Measurements from ENCODE around the gene PDCD11. TPM values are rescaled to one million over a fixed set of nuclear protein-coding genes. Genes with fewer than 3 reads are reported as not detected.

The PDCD11 gene
- total RNA-seq, 2 donors from 2014 or later = 13.3 to 33.8 TPM

DNA sequence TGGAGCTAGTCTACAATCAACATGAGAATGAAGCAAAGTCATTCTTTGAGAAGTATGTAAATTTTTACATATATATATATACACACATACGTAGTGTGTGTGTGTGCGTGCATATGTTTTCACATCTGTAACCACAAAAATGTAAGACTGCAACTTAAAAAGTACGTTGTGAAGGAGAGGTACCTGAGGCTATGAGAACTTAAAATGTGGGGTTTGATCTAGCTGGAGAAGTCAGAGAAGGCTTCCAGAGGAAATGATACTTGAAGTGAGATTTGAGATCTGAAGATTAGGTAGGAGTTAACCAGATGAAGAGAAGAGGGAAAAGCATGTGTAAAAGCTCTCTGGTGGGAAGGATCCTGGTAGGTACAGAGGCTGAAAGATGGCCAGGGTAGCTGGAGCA, 22.9 kb upstream of the PDCD11 start:
- DNase-seq (ENCODE audit: low spot score) = no peak
- no peaks in the 10 kb centered on the region for H3K9me3 ChIP-seq
- intact Hi-C loops (cut with DNase I) = no loop called here
- no peak overlapping the region for H3K27ac ChIP-seq
- H3K4me3 ChIP-seq = no peak overlapping the region
- no peak for TF ChIP-seq POLR2AphosphoS5 (IDR thresholded peaks at IDR 0.05)
- TF ChIP-seq, protein P1, sequence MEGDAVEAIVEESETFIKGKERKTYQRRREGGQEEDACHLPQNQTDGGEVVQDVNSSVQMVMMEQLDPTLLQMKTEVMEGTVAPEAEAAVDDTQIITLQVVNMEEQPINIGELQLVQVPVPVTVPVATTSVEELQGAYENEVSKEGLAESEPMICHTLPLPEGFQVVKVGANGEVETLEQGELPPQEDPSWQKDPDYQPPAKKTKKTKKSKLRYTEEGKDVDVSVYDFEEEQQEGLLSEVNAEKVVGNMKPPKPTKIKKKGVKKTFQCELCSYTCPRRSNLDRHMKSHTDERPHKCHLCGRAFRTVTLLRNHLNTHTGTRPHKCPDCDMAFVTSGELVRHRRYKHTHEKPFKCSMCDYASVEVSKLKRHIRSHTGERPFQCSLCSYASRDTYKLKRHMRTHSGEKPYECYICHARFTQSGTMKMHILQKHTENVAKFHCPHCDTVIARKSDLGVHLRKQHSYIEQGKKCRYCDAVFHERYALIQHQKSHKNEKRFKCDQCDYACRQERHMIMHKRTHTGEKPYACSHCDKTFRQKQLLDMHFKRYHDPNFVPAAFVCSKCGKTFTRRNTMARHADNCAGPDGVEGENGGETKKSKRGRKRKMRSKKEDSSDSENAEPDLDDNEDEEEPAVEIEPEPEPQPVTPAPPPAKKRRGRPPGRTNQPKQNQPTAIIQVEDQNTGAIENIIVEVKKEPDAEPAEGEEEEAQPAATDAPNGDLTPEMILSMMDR (IDR thresholded peaks at IDR 0.05) = no peak
- no peak for TF ChIP-seq POLR2A (IDR thresholded peaks at IDR 0.05)
- H3K27me3 ChIP-seq (replicated peaks; ENCODE audit: insufficient read depth) = no peaks in the 10 kb centered on the region
- no peaks in the 10 kb centered on the region for H3K4me1 ChIP-seq (replicated peaks)
- WGBS = 91% methylated on average over 3 of the region's 3 CpGs
- no peaks in the 10 kb centered on the region for H3K36me3 ChIP-seq

DNA sequence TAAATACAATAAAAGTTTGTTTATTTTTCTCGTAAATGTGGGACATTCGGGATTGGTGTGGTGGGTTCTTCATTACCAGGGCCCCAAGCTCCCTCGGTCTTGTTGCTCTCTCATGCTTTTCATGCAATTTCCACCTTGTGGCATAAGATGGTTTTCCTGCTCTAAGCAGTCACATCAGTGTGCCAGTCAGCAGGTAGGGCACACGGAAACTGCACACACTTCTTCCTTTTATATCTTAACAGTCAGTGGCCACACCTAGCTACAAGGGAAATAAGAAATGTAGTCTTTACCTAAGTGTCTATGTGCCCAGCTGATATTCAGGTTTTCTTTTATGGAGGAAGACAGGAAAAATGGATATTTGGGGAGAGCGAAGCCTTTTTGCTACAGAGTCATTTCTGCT, 22.2 kb upstream of the PDCD11 start:
- H3K9me3 ChIP-seq = no peaks in the 10 kb centered on the region
- TF ChIP-seq POLR2A (IDR thresholded peaks at IDR 0.05) = no peak
- H3K27ac ChIP-seq = no peak overlapping the region
- no peaks in the 10 kb centered on the region for H3K27me3 ChIP-seq (replicated peaks; ENCODE audit: insufficient read depth)
- intact Hi-C loops (cut with DNase I) = no loop called here
- DNase-seq (ENCODE audit: low spot score) = no peak
- H3K4me3 ChIP-seq = no peak overlapping the region
- no peaks in the 10 kb centered on the region for H3K36me3 ChIP-seq
- no peaks in the 10 kb centered on the region for H3K4me1 ChIP-seq (replicated peaks)
- WGBS = 86% methylated on average over 5 of the region's 5 CpGs

- no peak overlapping the region for H3K4me3 ChIP-seq
- DNase-seq (ENCODE audit: low spot score) = no peak
- WGBS = 97% methylated on average over 5 of the region's 5 CpGs
- H3K27me3 ChIP-seq (replicated peaks; ENCODE audit: insufficient read depth) = no peaks in the 10 kb centered on the region
- no peaks in the 10 kb centered on the region for H3K9me3 ChIP-seq
- H3K36me3 ChIP-seq = no peaks in the 10 kb centered on the region
- TF ChIP-seq, protein P1 (IDR thresholded peaks at IDR 0.05) = no peak
- no peak for TF ChIP-seq POLR2AphosphoS5 (IDR thresholded peaks at IDR 0.05)
- TF ChIP-seq POLR2A (IDR thresholded peaks at IDR 0.05) = no peak
- no peaks in the 10 kb centered on the region for H3K4me1 ChIP-seq (replicated peaks)
- intact Hi-C loops (cut with DNase I) = no loop called here
- no peak overlapping the region for H3K27ac ChIP-seq
Measured at GRCh38 chr10:103382769-103383168, 13.7 kb upstream of the PDCD11 start.

- WGBS = 89% methylated on average over 14 of the region's 14 CpGs
- no peak for DNase-seq (ENCODE audit: low spot score)
- TF ChIP-seq, protein P1 (IDR thresholded peaks at IDR 0.05) = no peak
- TF ChIP-seq POLR2AphosphoS5 (IDR thresholded peaks at IDR 0.05) = no peak
- no peak for TF ChIP-seq POLR2A (IDR thresholded peaks at IDR 0.05)
Measured at GRCh38 chr10:103394180-103394579, 2.2 kb upstream of the PDCD11 start.

GRCh38 chr10:103395754-103396066, 716 bp upstream of the PDCD11 start:
- no peaks in the 10 kb centered on the region for H3K27me3 ChIP-seq (replicated peaks; ENCODE audit: insufficient read depth)
- H3K27ac ChIP-seq = peak overlapping the region; percentile 61 to 65
- peak overlapping the region; percentile 51 to 74 for H3K4me3 ChIP-seq
- 1% methylated on average over 11 of the region's 11 CpGs for WGBS
- H3K4me1 ChIP-seq (replicated peaks) = peaks cover 14% of the 10 kb centered on the region
- intact Hi-C loops (cut with DNase I) = loop anchor here (1.0 kb wide), 1 partner anchor 27 kb away; no protein-coding TSS in a partner anchor
- TF ChIP-seq POLR2AphosphoS5 (IDR thresholded peaks at IDR 0.05) (no peak), POLR2A (IDR thresholded peaks at IDR 0.05) (no peak)
- TF ChIP-seq, protein P1 (IDR thresholded peaks at IDR 0.05) = no peak
- no peaks in the 10 kb centered on the region for H3K9me3 ChIP-seq
- H3K36me3 ChIP-seq = no peaks in the 10 kb centered on the region
- no peak for DNase-seq (ENCODE audit: low spot score)

More at GRCh38 chr10:103394180-103394579, 2.2 kb upstream of the PDCD11 start:
- H3K4me1 ChIP-seq (replicated peaks) = peaks cover 14% of the 10 kb centered on the region
- H3K27ac ChIP-seq = no peak overlapping the region
- H3K36me3 ChIP-seq = peaks cover 3 to 4% of the 10 kb centered on the region in 2 donors
- H3K27me3 ChIP-seq (replicated peaks; ENCODE audit: insufficient read depth) = no peaks in the 10 kb centered on the region
- no peak overlapping the region for H3K4me3 ChIP-seq
- intact Hi-C loops (cut with DNase I) = no loop called here
- no peaks in the 10 kb centered on the region for H3K9me3 ChIP-seq

Data from prostate gland (tissue), 2 donors.